Keratinocyte (primary cell): ENCODE data around the gene CCT3. TPM values are rescaled to one million over a fixed set of nuclear protein-coding genes. Genes with fewer than 3 reads are reported as not detected.

ENCODE experiments used
- DNase-seq: peaks from one replicate; pipeline ENCODE4 v3.0.0-alpha.2; 2011; ENCODE audit warnings: low read depth, missing footprints, low spot score
- FAIRE-seq: peaks from 2 replicates; lab custom pipeline; 2011; peaks lifted over from hg19 to GRCh38; lab: Jason Lieb, UNC
- H2AFZ ChIP-seq: 2 replicates; pipeline ENCODE4 v1.6.0; 2012; ENCODE audit warnings: low read length, control low read depth, inconsistent platforms; ENCODE audit not compliant: control insufficient read depth
- H3K27ac ChIP-seq: 2 replicates; pipeline ENCODE4 v1.5.1; 2011; ENCODE audit warnings: low read length; ENCODE audit not compliant: control insufficient read depth, insufficient read depth
- H3K27me3 ChIP-seq: 3 replicates; pipeline ENCODE4 v1.6.0; 2011; ENCODE audit warnings: low read length; ENCODE audit not compliant: control insufficient read depth, insufficient read depth; ENCODE audit errors: extremely low read depth
- H3K36me3 ChIP-seq, 2 experiments: 2 replicates in 1 of 2; 3 replicates in 1 of 2; pipeline ENCODE4 v1.5.1; 2011; ENCODE audit warnings: low read length in 2 of 2, mild to moderate bottlenecking in 1 of 2; ENCODE audit not compliant: control insufficient read depth in 2 of 2, insufficient read depth in 2 of 2; ENCODE audit errors: extremely low read depth in 1 of 2
- H3K4me1 ChIP-seq: 3 replicates; pipeline ENCODE4 v1.5.1; 2011; ENCODE audit warnings: low read length; ENCODE audit not compliant: control insufficient read depth, insufficient read depth; ENCODE audit errors: extremely low read depth
- H3K4me2 ChIP-seq: 3 replicates; pipeline ENCODE4 v1.6.0; 2011; ENCODE audit warnings: low read depth, low read length; ENCODE audit not compliant: control insufficient read depth, insufficient read depth; ENCODE audit errors: extremely low read depth
- H3K4me3 ChIP-seq, 3 experiments: fragments of 200-600 bp in 1 of 3; sonication (generic) in 1 of 3; 2 replicates in 2 of 3; 3 replicates in 1 of 3; pipeline ENCODE4 v1.5.1; 2011 to 2016; ENCODE audit warnings: low read length in 3 of 3, mild to moderate bottlenecking in 3 of 3, control low read depth in 2 of 3, inconsistent platforms in 1 of 3, low read depth in 1 of 3, mixed read lengths in 1 of 3, mixed run types in 1 of 3, moderate library complexity in 1 of 3; ENCODE audit not compliant: control insufficient read depth in 2 of 3, insufficient read depth in 2 of 3; ENCODE audit errors: extremely low read depth in 1 of 3
- H3K79me2 ChIP-seq: 2 replicates; pipeline ENCODE4 v1.6.0; 2012; ENCODE audit warnings: low read length; ENCODE audit not compliant: control insufficient read depth, insufficient read depth
- H3K9ac ChIP-seq: 3 replicates; pipeline ENCODE4 v1.6.0; 2011; ENCODE audit warnings: low read length; ENCODE audit not compliant: control insufficient read depth, insufficient read depth; ENCODE audit errors: extremely low read depth
- H3K9me1 ChIP-seq: 3 replicates; pipeline ENCODE4 v1.6.0; 2011; ENCODE audit warnings: low read length; ENCODE audit not compliant: control insufficient read depth, insufficient read depth; ENCODE audit errors: extremely low read depth
- H3K9me3 ChIP-seq: 2 replicates; pipeline ENCODE4 v1.5.1; 2012; ENCODE audit warnings: low read depth, low read length; ENCODE audit not compliant: control insufficient read depth
- H4K20me1 ChIP-seq: 3 replicates; pipeline ENCODE4 v1.6.0; 2011; ENCODE audit warnings: low read length; ENCODE audit not compliant: control insufficient read depth, insufficient read depth; ENCODE audit errors: extremely low read depth
- CTCF ChIP-seq, 3 experiments: IDR thresholded peaks in 1 of 3; conservative IDR thresholded peaks in 1 of 3; optimal IDR thresholded peaks in 1 of 3; 2 replicates in 2 of 3; 3 replicates in 1 of 3; pipeline versions ENCODE3 to v1.5.1; 2011; ENCODE audit warnings: low read length in 3 of 3, mild to moderate bottlenecking in 3 of 3, moderate library complexity in 2 of 3, control low read depth in 1 of 3, inconsistent platforms in 1 of 3; ENCODE audit not compliant: insufficient read depth in 2 of 3; ENCODE audit errors: extremely low read depth in 1 of 3
- EZH2 ChIP-seq: IDR thresholded peaks from one replicate; pipeline ENCODE4 v1.6.1; 2012; ENCODE audit warnings: inconsistent platforms, mild to moderate bottlenecking, low read length, moderate library complexity
- dilution Hi-C: fragments of 300-500 bp; cut with MboI; formaldehyde crosslinking; loops from one replicate; pipeline ENCODE4 v1.7.0; 2020; ENCODE audit warnings: low sequenced_read_pairs; ENCODE audit not compliant: extremely low pct_ligation_motif_present
- polyA plus RNA-seq, 5 experiments: library from polyadenylated mRNA; depleted of rRNA in 3 of 5; stranded (reverse) in 3 of 5; stranded (forward) in 1 of 5; unstranded in 1 of 5; fragments of >200 nt; gene quantifications; 1 replicate in 1 of 5; 2 replicates in 3 of 5; 3 replicates in 1 of 5; pipeline versions ENCODE4 v1.2.1 to v1.2.3, GENCODE V29; 2011 to 2012; ENCODE audit warnings: missing spikeins in 2 of 5, low read depth in 1 of 5, low replicate concordance in 1 of 5

Gene CCT3
- polyA plus RNA-seq, 1 donor (not counting 4 experiments of a cell fraction or from before 2014, with no cell fraction given), result 530 TPM

- Histone ChIP-seq H3K9me1 (no peaks in the 10 kb centered on the region), H3K9me3 (no peaks in the 10 kb centered on the region), H2AFZ (no peak overlapping the region), H3K4me1 (no peaks in the 10 kb centered on the region), H3K4me2 (no peak overlapping the region), H3K9ac (no peak overlapping the region), H3K4me3 (no peak overlapping the region), H3K79me2 (peaks cover 8% of the 10 kb centered on the region), H3K27ac (no peak overlapping the region), H3K27me3 (no peaks in the 10 kb centered on the region), H3K36me3 (peaks cover 38 to 40% of the 10 kb centered on the region in 2 experiments), H4K20me1 (peaks cover 3% of the 10 kb centered on the region)
- dilution Hi-C loops, result no loop called here
- DNase-seq (no peak), FAIRE-seq (no peak)
- TF ChIP-seq CTCF (optimal IDR thresholded peaks at IDR 0.05 in 1 of 3, IDR thresholded peaks at IDR 0.05 in 1 of 3, conservative IDR thresholded peaks at IDR 0.05 in 1 of 3; ENCODE audit: extremely low read depth in 1 of 3, insufficient read depth in 2 of 3, low read length in 3 of 3) (no peak), EZH2 (no peak)
Measured at GRCh38 chr1:156316909-156317308, 21.2 kb downstream of the CCT3 start.

- TF ChIP-seq EZH2 (no peak), CTCF (optimal IDR thresholded peaks at IDR 0.05 in 1 of 3, IDR thresholded peaks at IDR 0.05 in 1 of 3, conservative IDR thresholded peaks at IDR 0.05 in 1 of 3; ENCODE audit: extremely low read depth in 1 of 3, insufficient read depth in 2 of 3, low read length in 3 of 3) (no peak)
- dilution Hi-C loops, result no loop called here
- H3K27ac ChIP-seq, result no peak overlapping the region
- no peak overlapping the region for H3K4me3 ChIP-seq
- peaks cover 2% of the 10 kb centered on the region for H3K9me1 ChIP-seq
- H3K36me3 ChIP-seq, result peaks cover 32 to 33% of the 10 kb centered on the region in 2 experiments
- H3K9ac ChIP-seq, result no peak overlapping the region
- H3K27me3 ChIP-seq, result no peaks in the 10 kb centered on the region
- no peak overlapping the region for H3K4me2 ChIP-seq
- DNase-seq, result no peak
- H4K20me1 ChIP-seq, result no peaks in the 10 kb centered on the region
- H3K4me1 ChIP-seq, result peaks cover 3% of the 10 kb centered on the region
- peaks cover 3% of the 10 kb centered on the region for H3K79me2 ChIP-seq
- FAIRE-seq, result no peak
- no peak overlapping the region for H2AFZ ChIP-seq
- H3K9me3 ChIP-seq, result no peaks in the 10 kb centered on the region
Measured at GRCh38 chr1:156310962-156311361, 27.1 kb downstream of the CCT3 start.
